Retinal pigment epithelial cell (primary cell): ENCODE results near the gene KHK.
"Not testable (repeated sequence)": the region's sequence is repeated elsewhere in the genome, so short reads cannot be mapped to it uniquely, and the experiment has no call there.

Experiments
- DNase-seq: peaks from one replicate; pipeline ENCODE4 v3.0.0-alpha.2; 2010; ENCODE audit warnings: low read depth
- H3K4me3 ChIP-seq: 2 replicates; pipeline ENCODE4 v1.5.1; 2011; ENCODE audit warnings: mild to moderate bottlenecking, low read length, control low read depth, moderate library complexity
- TF ChIP-seq, protein P1 (sequence below): conservative IDR thresholded peaks from 2 replicates; pipeline ENCODE4 v1.5.1; 2011; ENCODE audit warnings: low read depth, low read length, control low read depth, inconsistent platforms

KHK gene

DNA sequence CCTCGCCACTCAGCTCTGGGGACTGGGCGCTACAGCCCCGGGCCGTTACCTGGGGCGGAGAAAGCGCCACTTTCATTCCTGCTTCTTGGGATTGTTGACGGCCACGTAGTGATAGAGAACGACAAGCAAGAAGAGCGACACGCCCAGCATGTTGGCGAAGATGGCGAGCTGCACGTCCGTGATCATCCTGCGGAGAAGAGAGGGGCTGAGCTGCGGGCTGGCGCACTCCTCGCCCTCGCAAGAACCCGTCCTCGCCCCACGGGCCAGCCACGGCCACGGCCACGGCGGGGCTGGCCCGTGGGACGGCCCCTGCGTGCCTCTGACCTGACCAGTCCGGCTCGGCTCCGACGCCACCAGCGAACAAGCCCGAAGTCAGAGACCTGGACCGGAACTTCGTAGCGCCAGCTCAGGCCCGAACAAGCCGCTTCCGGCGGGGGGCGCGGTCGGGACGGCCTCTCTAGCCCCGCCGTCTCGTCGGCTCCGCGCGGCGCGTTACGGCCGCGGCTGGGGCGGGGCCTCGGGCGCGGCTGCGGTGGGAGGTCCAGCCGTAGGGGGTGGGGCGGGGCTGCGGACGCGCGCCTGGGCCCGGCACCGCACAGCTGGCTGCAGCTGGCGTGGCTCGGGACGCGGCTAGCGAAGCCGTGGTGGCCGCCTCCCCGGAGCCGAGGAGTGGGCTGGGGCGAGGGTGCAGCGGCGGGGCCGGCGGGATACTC lies 15.1 kb upstream of the KHK start, which contains the start of gene OST4:
Gene OST4, minus strand, starts transcription at position 378 of the 713 bp plus-strand sequence.
- peak within 1 kb of the TSS; percentile 94 for H3K4me3 ChIP-seq
- TF ChIP-seq, protein P1, sequence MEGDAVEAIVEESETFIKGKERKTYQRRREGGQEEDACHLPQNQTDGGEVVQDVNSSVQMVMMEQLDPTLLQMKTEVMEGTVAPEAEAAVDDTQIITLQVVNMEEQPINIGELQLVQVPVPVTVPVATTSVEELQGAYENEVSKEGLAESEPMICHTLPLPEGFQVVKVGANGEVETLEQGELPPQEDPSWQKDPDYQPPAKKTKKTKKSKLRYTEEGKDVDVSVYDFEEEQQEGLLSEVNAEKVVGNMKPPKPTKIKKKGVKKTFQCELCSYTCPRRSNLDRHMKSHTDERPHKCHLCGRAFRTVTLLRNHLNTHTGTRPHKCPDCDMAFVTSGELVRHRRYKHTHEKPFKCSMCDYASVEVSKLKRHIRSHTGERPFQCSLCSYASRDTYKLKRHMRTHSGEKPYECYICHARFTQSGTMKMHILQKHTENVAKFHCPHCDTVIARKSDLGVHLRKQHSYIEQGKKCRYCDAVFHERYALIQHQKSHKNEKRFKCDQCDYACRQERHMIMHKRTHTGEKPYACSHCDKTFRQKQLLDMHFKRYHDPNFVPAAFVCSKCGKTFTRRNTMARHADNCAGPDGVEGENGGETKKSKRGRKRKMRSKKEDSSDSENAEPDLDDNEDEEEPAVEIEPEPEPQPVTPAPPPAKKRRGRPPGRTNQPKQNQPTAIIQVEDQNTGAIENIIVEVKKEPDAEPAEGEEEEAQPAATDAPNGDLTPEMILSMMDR, result no peak
- DNase-seq, result peak; percentile 44

DNA sequence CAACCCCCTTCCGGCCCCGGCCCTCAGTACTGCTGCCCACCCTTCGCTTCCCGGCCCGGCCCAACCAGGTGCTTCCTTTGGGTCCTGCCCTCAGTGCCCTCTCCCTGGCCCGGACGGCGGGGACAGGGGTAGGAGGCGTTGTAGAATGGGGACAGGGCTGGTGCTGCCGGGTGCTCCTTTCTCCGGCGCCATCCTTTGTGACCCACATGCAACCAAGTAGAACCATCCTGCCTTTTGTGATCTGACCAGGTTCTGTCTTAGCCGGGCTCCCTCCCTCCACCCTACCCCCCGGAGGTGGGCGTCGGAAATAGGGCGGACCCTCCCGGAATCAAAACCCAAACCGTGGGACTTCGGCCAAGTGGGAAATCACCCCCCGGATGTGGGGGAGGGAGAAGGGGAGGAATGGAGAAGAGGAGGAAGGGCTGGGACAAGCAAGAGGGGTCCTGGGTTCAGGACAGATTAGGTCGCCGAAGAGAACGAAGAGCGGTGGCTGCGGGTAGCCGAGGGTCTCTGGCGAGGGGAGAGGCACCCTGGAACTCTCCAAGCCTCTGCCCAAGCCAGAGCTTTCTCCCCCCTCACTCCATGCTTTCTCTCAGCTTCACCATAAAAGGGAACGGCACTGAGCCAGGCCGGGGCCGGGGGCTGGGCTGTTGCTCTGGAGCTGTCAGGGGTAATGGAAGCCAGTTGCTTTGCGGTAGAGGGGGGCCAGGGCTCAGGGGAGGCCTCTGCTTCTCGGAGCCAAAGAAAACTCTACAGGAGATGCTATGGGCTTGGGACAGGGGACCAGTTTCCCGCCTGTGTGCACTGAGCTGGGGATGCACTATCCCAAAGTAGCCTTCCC lies 14.4 kb upstream of the KHK start:
- no peak for DNase-seq
- TF ChIP-seq, protein P1, result no peak
- peak overlapping the region; percentile 70 for H3K4me3 ChIP-seq

DNA sequence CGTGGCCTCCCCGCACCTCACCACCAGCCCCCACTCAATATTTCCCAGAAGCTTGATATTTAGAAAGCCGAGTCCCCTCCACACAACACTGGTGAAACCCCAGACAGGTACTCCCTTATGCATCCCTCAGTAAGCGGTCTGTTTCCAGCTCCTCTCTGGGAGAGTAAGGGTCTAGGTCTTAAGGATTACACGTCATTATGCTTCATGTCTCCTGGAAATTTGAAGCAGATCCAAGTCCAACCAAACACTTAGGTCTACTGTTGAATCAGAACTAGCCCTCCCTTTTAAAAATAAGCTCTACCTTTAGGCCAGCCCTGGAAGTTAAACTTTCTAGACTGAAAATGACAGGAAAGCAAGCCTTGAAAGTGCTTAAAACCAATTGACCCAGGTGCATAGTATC lies 13.7 kb upstream of the KHK start:
- no peak overlapping the region for H3K4me3 ChIP-seq
- no peak for DNase-seq
- TF ChIP-seq, protein P1, result no peak

DNA sequence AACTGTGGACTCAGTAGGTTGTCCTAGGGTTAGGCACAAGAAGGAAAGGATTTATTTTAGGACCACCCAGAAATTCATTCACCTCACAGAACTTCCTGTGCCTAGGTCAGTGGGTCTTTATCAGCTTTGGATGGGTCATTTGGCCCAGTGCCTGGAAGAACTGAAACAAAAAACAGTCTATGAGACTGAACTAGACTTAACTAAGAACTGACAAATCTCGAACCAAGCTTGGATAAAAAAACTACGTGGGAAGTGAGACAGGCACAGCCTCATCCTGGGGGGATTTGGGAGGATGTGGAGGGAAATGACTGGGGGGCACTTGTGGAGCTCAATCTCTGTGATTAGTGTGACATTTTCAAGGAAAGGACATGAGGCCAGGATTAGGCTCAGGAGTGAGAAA lies 12.8 kb upstream of the KHK start:
- TF ChIP-seq, protein P1, result no peak
- no peak for DNase-seq
- no peak overlapping the region for H3K4me3 ChIP-seq

DNA sequence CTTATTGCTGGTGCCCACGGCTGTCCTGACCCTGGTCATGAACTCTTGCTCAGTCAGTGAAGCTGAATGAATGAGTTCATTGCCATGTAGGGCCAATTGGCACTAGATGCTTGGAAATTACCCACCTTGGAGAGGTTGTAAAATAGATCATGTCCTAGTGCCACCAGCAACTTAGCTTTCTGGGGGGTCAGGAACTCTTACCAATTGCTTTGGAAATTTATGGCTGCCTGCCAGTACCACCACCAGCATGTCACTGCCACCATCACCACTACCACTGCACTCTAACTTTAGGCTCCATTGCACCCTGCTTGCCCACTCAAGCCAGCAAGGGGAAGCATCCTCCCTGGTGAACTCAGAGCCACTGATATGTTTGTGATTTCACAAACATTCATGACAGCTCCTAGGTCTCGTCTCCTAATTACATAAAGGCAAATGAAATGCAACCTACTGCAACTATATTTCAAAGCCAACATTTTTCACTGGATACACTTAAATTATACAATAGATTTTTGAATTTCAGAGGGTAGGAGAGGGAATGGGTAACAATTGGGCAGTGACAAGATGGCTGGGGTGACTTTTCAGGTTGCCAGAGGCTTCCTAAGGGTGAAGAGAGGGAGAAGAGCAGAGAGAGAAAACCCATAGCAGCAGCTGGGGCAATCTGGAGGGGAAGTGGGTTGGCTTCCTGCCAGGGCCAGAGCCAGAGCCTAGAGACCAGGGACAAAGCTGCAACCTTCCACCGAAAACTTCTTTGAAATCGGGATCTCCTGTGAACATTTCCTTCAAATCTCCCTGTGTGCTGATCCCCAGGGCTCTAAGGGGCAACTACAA lies 11.6 kb upstream of the KHK start:
- H3K4me3 ChIP-seq, result no peak overlapping the region
- DNase-seq, result no peak
- TF ChIP-seq, protein P1, result no peak

DNA sequence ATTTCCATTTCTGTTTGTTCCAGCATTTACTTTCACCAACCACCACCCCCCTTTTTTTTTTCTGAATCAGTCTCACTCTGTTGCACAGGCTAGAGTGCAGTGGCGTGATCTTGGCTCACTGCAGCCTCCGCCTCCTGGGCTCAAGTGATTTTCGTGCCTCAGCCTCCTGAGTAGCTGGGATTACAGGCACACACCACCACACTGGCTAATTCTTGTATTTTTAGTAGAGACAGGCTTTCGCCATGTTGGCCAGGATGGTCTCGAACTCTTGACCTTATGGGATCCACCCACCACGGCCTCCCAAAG lies 11.1 kb upstream of the KHK start:
- H3K4me3 ChIP-seq, DNase-seq: not testable (repeated sequence)

DNA sequence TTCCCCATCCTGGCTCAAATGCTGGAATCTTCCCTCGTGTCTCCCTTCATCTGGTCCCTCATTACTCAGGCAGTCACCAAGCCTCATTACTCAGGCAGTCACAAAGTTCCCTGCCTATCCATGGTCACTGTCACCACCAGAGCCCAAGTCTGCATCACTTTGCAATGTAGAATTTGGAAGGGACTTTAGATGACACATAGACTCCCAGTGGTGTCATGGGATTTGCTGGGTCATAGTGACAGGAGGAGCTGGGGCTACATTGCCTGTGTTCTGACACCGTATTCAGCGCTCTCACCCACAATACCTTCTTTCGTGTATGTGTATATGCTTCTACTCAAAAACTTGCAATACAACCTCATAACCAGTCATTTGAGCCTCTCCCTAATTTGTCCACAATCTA lies 10.2 kb upstream of the KHK start:
- no peak overlapping the region for H3K4me3 ChIP-seq
- TF ChIP-seq, protein P1, result no peak
- no peak for DNase-seq
